SK-N-MC (cell line): ENCODE measurements around the gene RASA1.

Experiments used
- EZH2 ChIP-seq: fragments of 200-600 bp; sonication (generic); IDR thresholded peaks from one replicate; pipeline ENCODE4 v1.6.1; 2017; ENCODE audit warnings: antibody characterized with exemption
- FOXP2 ChIP-seq: optimal IDR thresholded peaks from 2 replicates; pipeline ENCODE3; 2011; ENCODE audit warnings: mild to moderate bottlenecking, moderate library complexity; ENCODE audit not compliant: insufficient read depth; ENCODE audit errors: extremely low read length, control extremely low read depth
- POLR2AphosphoS5 ChIP-seq: IDR thresholded peaks from 2 replicates; pipeline ENCODE4 v1.6.1; 2012; ENCODE audit warnings: mild to moderate bottlenecking, low read depth, low read length, borderline replicate concordance

DNA sequence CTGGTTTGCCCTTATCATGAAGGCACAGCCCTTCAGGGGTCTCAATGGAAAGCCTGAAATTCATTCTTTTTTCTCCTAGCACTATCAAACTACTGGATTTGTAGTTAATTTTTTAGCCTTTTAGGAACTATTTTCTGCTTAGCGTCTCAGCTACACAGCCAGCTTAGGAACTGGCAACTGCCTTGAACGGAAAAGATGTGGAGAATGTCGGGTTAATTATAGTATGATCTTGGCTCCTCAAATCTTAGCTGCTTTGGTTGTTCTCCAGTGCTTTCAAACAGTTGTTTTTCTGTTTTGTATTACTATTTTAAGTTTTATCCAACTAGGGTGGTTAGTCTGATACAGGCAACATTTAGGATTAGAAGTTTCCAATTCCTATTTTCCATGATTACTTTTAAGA lies 100.9 kb downstream of the RASA1 start:
- no peak for TF ChIP-seq EZH2
- no peak for TF ChIP-seq POLR2AphosphoS5
- TF ChIP-seq FOXP2 = no peak
